Right ventricle myocardium inferior (tissue), 1 donor: ENCODE measurements around the gene PPME1. TPM values are rescaled to one million over a fixed set of nuclear protein-coding genes. Genes with fewer than 3 reads are reported as not detected.

Experiments used
- ATAC-seq: fragments of 200-7000 bp; cut with Tn5 transposase; one replicate; pipeline ENCODE4 v1.9.1; 2020; ENCODE audit warnings: mild to moderate bottlenecking, moderate library complexity
- DNase-seq: peaks from one replicate; pipeline ENCODE4 v3.0.0; 2021; ENCODE audit errors: missing footprints
- intact Hi-C: fragments of 100-400 bp; cut with DNase I; formaldehyde crosslinking; loops from one replicate; pipeline ENCODE4 v1.11.0; 2022
- total RNA-seq: library from RNA; stranded (reverse); fragmentation: NEBNext Ultra II Directional; extraction: Animal tissue kit (Norgen Biotek cat#: 25700); gene quantifications from one replicate; pipeline ENCODE4 v1.2.1, GENCODE V29; 2021
- donor health status: DM: no; HTN: yes; CAD: no; lungs with severe emphysema.

The PPME1 gene
- total RNA-seq, 1 donor from 2014 or later = 34.6 TPM

DNA sequence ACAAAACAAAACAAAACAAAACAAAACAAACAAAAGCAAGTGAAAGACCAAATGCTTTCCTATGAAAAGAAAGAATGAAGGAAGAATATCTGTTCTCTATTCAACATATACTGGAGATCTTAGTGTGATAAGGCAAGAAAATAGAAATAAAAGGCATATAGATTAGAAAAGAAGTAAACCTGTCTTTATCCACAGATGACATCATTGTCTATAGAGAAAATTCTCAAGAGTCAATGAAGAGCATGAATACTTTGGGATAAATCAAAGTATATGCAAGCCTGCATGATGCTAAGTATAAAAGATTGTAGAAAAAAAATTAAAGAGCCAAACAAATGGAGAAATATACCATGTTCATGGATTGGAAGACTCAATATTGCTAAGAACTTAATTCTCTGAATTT is 17.9 kb upstream of the PPME1 start:
- intact Hi-C loops = no loop called here

DNA sequence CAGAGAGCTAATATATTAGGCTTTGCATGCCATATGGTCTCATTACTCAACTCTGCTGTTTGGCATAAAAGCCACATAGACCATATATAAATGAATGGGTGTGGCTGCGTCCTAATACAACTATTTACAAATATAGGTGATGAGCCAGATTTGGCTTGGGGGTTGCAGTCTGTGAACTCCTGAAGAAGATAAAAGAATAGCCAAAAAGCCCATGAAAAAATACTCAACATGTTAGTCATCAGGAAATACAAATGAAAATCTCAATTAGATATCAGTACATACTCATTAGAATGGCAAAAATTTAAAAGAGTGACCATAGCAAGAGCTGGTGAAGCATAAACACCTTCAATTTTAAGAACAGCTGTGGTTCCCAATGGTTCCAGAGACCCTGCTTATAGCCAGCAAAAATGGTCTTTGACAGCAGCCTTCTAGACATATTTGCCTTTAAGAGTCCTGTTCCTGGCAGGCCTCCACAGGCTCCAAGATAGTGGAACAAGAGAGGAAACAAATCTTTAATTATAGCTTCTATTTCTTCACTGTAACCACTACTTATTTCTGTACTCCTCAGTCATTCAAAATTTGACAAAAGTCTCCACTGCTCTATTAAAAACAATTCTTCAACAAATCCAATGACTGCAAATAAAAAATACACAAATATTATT is 16.3 kb upstream of the PPME1 start:
- ATAC-seq (no peak), DNase-seq (no peak)
- intact Hi-C loops = no loop called here

More for the DNA sequence above, 17.9 kb upstream of the PPME1 start:
- ATAC-seq (no peak), DNase-seq (no peak)

DNA sequence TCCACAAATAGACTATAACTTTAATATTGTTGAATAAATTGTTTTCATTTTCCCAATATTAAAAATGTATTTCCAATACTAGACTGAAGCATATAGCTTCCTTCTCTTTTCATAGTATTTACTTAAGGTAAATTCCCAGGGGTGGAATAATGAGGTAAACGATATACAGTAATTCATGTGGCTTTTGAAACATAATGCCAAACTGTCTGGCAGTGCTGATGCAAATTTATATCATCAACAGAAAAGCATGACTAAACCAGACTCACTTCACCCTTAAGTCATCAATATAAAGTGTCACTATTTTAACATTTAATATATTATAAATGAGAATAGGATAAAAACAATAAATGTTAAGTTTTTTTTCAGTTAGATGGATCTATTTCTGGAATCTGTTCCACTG is 13.9 kb upstream of the PPME1 start:
- no peak for DNase-seq
- no peak for ATAC-seq
- intact Hi-C loops = no loop called here

DNA sequence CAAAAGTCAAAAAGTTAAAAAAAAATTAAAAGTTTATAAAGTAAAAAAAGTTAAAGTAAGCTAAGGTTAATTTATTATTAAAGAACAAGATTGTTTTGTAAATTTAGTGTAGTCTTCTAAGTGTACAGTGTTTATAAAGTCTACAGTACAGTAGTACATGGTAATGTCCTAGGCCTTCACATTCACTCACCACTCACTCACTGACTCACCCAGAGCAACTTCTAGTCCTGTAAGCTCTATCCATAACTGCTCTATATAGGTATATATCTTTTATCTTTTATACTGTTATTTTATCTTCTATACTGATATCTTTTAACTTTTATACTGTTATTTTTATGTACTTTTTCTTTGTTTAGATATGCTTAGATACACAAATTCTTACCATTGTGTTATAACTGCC is 11.4 kb upstream of the PPME1 start:
- no peak for DNase-seq
- intact Hi-C loops = no loop called here
- ATAC-seq = no peak

DNA sequence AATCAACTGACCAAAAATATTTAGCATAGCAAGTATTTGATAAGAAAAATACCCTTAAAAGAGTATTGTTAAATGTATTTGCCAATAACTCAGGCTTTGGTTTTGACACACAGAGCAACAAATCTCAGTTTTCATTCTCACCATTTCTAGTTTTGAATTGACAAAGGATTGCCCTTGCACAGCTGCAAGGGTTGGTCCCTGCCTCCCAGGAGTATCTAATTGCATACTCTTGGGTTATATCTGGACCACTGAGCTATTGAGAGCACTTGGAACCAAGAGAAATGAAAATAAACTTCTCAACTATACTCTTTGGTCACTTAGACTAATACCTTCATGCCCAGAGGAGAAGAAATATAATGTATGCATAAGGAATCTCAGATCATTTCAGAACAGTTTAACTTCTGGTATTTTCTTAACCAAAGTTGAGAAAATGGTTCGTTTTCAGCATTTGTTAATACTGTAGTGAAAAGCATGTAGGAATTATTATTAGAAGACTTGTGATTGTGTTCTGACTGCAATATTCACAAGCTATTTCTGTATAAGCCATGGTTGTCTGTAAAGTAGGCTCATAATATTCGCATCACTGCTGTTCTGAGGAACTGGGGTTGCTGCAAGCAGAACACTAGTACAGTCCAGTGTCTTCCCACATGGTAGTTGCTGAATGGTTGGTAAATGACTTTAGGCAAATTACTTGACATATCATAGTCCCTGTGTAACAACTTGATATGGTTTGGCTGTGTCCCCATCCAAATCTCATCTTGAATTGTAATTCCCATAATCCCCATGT is 8.2 kb upstream of the PPME1 start:
- no peak for DNase-seq
- intact Hi-C loops = no loop called here
- ATAC-seq = no peak

DNA sequence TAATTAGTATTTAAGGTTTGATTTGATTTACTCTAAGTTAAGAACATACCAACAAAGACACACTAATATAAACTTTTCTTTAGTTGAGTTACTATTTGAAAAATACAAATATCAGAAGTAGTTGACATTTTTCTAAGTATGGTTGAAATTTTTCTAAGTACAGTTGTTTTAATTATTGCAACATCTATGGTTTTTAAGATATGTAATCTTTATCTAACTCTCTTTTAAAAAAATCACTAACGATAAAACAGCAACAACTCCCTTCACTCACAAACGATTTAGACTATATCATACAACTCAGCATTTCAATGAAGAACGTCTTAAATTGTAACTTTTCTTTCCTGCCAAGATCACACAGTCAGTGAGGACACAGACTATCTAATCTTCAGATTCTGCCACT is 2.3 kb upstream of the PPME1 start:
- DNase-seq = no peak
- intact Hi-C loops = no loop called here
- no peak for ATAC-seq

DNA sequence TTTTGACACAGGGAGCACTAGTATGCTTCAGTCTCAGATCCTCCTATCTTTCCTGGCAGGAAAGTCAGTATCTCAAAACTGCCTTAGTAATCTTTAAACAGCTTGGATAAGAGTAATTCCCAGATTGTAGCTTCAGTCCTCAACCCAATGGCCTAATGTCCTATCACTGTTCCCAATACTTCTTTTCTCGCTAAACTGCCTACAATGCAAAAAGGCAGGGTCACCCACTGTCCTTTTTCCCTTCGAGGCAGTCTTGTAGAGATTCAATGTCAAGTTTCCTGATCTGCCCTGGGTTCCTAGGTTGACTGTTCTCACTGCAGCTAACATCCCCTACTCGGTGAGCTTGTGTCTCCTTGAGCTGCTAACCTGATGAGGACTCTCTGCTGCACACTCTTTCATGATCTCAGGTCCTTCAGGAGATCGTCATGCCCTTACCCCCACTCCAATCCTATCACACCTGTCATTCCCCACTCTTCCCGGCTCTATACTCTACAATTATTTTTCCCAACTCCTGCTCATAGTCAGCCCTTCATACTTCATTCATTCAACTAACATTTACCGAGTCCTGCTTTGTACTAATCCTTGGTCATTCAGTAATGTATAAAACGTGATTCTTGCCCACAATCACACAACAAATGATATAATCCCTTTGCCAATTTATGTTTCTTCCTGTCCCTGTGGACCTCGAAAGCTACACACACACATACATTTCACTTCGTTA is 1.2 kb upstream of the PPME1 start:
- DNase-seq (no peak), ATAC-seq (no peak)
- intact Hi-C loops = loop anchor here (10.0 kb wide), 1 partner anchor 225 kb away; the partner anchor contains the start of gene PGM2L1

DNA sequence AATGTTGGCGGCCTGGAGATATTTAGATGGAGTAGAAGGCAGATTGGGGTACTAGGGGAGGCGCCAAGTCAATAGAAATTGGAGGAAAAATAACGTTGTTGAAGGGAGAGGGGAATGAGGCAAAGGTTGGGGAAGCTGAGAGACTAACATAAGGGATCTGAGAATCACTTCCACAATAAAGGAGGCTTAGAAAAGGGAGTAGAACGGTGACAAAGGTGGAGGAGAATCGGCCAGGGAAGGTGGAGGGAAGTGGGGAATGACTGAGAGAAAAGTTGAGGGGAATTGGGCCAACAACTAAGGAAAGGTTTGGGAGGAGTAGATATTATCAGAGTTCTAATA is 510 bp downstream of the PPME1 start:
- ATAC-seq (no peak), DNase-seq (no peak)
- intact Hi-C loops = loop anchor here (10.0 kb wide), 1 partner anchor 223 kb away; the partner anchor contains the start of gene PGM2L1

DNA sequence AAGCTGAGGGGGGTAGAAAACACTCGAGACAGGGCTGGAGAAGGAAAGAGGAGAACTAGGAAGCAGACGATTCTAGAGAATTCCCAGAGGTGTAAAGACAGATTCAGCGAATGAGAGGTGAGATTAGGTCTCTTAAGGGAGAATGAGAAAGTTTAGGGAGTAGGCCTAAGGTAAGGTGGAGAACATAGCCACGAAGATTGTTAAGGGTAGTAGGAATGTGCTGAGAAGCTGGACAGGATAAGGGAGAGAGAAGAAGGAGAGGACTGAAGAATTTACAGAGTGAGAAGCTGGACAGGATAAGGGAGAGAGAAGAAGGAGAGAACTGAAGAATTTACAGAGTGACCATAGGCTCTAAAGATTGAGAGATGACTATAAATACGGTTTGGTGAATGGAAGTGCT is 908 bp downstream of the PPME1 start:
- ATAC-seq = no peak
- DNase-seq = no peak
- intact Hi-C loops = loop anchor here (10.0 kb wide), 1 partner anchor 223 kb away; the partner anchor contains the start of gene PGM2L1

DNA sequence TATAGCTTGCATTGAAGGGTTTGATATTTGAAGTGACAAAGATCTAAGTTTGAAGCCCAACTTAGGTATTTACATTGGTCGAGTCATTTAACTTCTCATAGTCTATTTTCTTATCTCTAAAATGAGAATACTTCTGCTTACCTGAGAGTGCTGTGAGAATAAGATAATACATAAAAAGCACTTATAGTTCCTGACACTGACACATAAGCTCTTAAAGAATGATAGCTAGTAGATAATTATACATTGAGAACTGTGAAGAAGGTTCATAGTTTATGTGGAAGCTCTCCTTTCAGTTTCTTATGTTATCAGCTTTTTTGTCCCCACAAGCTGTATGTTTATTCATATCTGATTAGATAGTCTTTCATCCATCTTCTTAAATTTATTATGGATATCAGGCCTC is 4.8 kb downstream of the PPME1 start:
- no peak for ATAC-seq
- DNase-seq = no peak
- intact Hi-C loops = loop anchor here (10.0 kb wide), 1 partner anchor 219 kb away; the partner anchor contains the start of gene PGM2L1

DNA sequence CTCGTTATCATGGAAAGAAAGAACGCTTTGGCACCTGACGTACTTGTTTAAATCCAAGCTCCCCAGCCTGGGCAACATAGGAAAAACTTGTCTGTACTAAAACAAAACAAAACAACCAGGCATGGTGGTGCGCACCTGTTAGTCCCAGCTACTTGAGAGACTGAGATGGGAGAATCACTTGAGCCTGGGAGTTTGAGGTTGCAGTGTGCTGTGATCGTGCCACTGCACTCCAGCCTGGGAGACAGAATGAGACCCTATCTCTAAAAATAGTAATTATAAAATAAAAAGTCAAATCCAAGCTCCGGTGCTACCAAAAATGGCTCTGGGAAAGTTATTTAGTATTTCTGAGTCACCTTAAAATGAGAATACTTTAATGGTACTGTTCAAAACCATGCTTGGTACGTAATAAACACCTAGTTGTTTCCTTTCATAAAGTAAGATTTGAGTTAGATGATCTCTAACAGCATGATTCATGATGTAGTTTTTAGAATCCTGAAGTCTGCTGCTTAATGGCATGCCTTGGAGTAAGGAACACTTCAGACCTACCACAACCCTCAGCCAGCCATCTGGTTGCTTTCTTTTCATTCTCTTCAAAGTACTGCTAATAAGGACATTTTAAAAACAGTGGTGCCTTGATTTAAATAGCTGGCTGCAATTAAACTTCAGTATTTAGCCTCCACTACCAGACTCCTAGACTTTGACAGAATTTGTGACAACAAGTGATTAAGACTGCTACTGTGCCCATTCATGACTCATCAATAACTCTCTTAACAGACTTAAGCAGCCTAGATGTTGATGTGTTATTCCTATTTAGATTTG is 8.4 kb downstream of the PPME1 start:
- intact Hi-C loops = loop anchor here (10.0 kb wide), 1 partner anchor 215 kb away; the partner anchor contains the start of gene PGM2L1
- DNase-seq (no peak), ATAC-seq (no peak)

DNA sequence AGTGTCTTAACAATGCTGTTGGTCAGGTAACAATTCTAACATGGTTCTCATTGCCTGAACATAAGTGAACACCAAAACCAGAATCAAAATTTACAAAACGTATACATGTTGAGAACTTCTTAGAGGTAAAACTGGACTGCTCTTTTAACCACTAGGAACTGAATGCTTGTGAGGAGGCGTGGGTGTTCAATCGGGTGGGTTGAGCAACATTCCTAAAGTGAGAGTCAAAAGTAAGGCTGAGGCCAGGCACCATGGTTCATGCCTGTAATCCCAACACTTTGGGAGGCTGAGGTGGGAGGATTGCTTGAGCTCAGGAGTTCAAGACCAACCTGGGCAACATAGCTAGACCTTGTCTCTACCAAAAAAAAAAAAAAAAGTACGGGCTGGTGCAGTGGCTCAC is 11.5 kb downstream of the PPME1 start:
- ATAC-seq = no peak
- intact Hi-C loops = no loop called here
- DNase-seq = no peak

DNA sequence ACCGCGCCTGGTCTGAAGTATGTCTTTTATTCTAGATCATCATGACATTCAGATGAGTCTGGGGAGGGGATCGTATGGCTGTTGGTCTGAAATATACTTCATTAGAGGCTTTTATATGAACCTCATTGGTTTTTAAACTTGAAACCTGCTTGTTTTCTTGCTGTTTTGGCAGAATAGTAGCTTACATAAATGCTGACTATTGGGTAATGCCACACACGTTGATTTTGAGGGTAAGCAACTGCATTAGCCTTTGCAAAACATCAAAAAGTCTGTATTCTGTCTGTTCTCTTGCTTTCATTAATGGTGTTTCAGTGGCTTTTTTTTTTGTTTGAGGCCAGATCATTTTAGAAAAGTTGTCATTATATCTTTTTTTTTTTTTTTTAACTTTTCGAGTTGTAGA is 14.2 kb downstream of the PPME1 start:
- DNase-seq = no peak
- intact Hi-C loops = no loop called here

DNA sequence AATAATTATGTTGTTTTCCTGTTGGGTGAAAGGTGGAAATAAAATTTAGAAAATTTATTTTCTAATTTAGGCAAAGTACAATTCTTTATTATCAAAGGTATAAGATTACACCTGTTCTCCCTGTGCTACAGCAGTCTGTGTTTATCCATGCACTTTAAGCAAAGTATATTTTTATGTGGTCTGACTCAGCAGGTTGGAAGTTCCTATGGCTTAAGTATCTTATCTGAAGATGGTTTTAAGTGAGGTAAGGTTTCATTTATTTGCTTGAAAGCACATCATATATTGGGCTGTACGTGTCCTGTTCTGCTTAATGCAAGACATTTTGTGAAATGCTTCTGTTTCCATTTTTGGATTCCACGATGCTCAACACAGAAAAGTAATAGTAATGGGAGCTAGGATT is 14.6 kb downstream of the PPME1 start:
- ATAC-seq (no peak), DNase-seq (no peak)
- intact Hi-C loops = no loop called here

More for the DNA sequence above, 14.2 kb downstream of the PPME1 start:
- ATAC-seq = no peak

DNA sequence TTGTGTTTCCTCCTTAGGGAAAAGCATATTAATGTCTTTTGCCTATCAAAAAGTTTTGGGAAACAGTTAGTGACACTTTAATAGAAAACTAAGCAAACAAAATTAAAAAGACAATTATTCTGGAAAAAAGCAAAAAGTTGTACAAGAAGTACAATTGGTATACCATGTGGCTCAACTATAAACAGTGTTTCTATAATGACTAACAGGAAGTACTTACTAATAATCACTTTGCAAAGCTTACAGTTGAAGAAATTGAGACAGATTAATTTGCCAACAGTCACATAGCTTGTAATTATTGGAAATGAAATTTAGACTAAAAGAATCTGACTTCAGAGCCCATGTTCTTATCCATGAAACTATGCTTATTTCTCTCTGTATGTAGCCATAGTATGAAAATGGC is 24.7 kb downstream of the PPME1 start:
- intact Hi-C loops = no loop called here
- no peak for DNase-seq
- ATAC-seq = no peak

DNA sequence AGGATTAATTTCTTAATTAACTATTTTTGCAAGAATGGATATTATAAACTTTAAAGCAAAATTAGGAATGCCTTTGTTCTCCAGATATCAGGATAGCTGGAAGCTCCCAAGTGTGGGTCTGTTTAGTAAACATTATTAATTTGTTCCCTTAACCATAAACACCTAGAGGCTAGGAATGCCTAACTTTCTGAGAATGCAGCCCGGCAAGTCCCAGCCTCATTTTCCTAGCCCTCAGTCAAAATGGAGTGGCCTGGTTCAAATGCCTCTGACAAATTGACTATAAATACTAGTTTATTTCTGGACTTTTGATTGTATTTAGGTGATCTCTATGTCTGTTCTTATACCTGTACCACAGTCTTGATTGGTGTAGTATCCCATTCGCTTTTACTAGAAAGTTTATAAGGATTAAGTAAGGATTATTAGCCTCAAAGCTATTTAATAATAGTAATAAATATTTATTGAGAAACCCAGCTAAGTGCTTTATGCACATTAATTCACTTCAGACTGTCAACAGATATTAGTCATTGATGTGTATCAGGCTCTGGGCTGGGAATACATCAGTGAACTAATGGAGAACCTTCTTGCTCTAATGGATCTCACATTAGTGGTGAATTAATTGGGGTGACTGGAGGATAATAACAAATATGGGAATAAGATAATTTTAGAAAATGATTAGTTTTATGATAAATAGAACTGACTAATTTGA is 25.8 kb downstream of the PPME1 start:
- intact Hi-C loops = no loop called here
- no peak for DNase-seq
- ATAC-seq = no peak

DNA sequence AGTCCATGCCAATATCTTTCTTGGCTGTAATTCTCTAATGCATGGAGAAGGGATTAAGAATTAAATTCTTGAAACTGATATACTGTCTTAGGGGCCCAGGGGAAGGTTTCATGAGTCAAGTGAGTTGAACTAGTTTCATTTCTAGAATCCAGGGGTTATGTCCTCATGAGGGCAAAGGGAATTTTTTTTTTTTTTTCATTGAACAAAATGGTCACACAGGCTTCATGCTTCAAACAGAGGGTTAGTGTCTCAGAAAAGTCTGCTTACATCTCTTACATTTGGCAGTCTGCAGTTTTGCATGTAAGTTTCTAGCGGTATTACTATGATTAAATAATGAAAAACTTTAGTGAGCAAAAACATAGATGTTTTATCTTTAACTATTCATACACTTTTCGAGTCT is 32.9 kb downstream of the PPME1 start:
- ATAC-seq (no peak), DNase-seq (no peak)
- intact Hi-C loops = no loop called here

DNA sequence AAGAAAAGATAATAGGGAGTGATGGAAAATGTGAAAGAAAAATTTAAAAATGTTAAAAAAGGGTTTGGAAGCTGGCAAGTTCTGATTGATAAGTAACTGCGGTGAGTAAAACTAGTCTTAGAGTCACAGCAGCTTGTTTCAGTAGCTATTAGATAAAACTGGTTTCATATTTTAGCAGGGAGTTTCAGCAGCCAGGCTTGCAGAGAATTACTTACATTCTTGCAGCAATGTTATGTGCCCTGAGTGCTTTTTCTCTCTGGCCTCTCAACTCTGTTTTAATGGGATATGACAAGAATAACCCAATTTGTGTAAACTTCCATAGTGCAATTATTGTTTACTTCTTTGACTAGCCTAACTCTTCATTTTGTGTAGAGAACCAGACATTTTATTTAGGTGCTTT is 33.6 kb downstream of the PPME1 start:
- no peak for DNase-seq
- intact Hi-C loops = no loop called here
- no peak for ATAC-seq
